Measurements from ENCODE around the gene NUBPL. TPM values are rescaled to one million over a fixed set of nuclear protein-coding genes. Genes with fewer than 3 reads are reported as not detected.

NUBPL gene
- total RNA-seq, 3 donors from 2014 or later = 10.8 to 15.1 (median 12.0) TPM

GRCh38 chr14:31898838-31899528 is 337.8 kb downstream of the NUBPL start:
- peak; percentile 64 for ATAC-seq
- no peak for DNase-seq
- Histone ChIP-seq H3K9me3 (no peaks in the 10 kb centered on the region), H3K36me3 (ENCODE audit: low read depth) (no peaks in the 10 kb centered on the region), H3K4me3 (no peak overlapping the region), H3K4me1 (ENCODE audit: low read depth) (no peaks in the 10 kb centered on the region)
- intact Hi-C loops (cut with DNase I, micrococcal nuclease) = no loop called here
- no peak for TF ChIP-seq CTCF (IDR thresholded peaks at IDR 0.05)

GRCh38 chr14:31902002-31902401 is 340.8 kb downstream of the NUBPL start:
- H3K36me3 ChIP-seq (ENCODE audit: low read depth) = no peaks in the 10 kb centered on the region
- DNase-seq (no peak), ATAC-seq (peak; percentile 57)
- H3K4me3 ChIP-seq = no peak overlapping the region
- intact Hi-C loops (cut with DNase I, micrococcal nuclease) = no loop called here
- no peak for TF ChIP-seq CTCF (IDR thresholded peaks at IDR 0.05)
- H3K4me1 ChIP-seq (ENCODE audit: low read depth) = no peaks in the 10 kb centered on the region
- no peaks in the 10 kb centered on the region for H3K9me3 ChIP-seq

GRCh38 chr14:31902945-31903646 is 341.9 kb downstream of the NUBPL start:
- ATAC-seq (peak; percentile 44), DNase-seq (no peak)
- intact Hi-C loops (cut with DNase I, micrococcal nuclease) = no loop called here
- TF ChIP-seq CTCF (IDR thresholded peaks at IDR 0.05) = no peak
- H3K4me3 ChIP-seq = no peak overlapping the region
- no peaks in the 10 kb centered on the region for H3K9me3 ChIP-seq
- no peaks in the 10 kb centered on the region for H3K36me3 ChIP-seq (ENCODE audit: low read depth)
- no peaks in the 10 kb centered on the region for H3K4me1 ChIP-seq (ENCODE audit: low read depth)

GRCh38 chr14:31909977-31910376 is 348.8 kb downstream of the NUBPL start:
- Histone ChIP-seq H3K4me1 (ENCODE audit: low read depth) (no peaks in the 10 kb centered on the region), H3K4me3 (no peak overlapping the region), H3K9me3 (peaks cover 16% of the 10 kb centered on the region), H3K36me3 (ENCODE audit: low read depth) (no peaks in the 10 kb centered on the region)
- intact Hi-C loops (cut with DNase I, micrococcal nuclease) = no loop called here
- no peak for TF ChIP-seq CTCF (IDR thresholded peaks at IDR 0.05)
- ATAC-seq (no peak), DNase-seq (no peak)

Other genes starting within 250 kb of the NUBPL start
- 10 to 100 TPM; 53.3 to 80.0 (median 56.8) TPM for gene HEATR5A, start 140.9 kb upstream of the NUBPL start, total RNA-seq
- gene DTD2, start 103.9 kb upstream of the NUBPL start, total RNA-seq = 10 to 100 TPM; 11.3 to 14.6 (median 13.4) TPM
- gene GPR33, start 73.4 kb upstream of the NUBPL start, total RNA-seq = not detected

Data from mucosa of descending colon (tissue), 3 donors.